H1 (cell line): ENCODE results near the gene ADAMTS6. TPM values are rescaled to one million over a fixed set of nuclear protein-coding genes. Genes with fewer than 3 reads are reported as not detected.

Source experiments
- CTCF ChIA-PET: fragments of 300-600 bp; sonication (Branson Sonifier 250); formaldehyde crosslinking; loops from one replicate; lab custom pipeline; 2021; ENCODE audit not compliant: partially characterized antibody; lab: Charles Lee
- POLR2A ChIA-PET: fragments of 300-600 bp; sonication (Branson Sonifier 250); formaldehyde crosslinking; loops from one replicate; lab custom pipeline; 2021; ENCODE audit warnings: inconsistent platforms; ENCODE audit not compliant: partially characterized antibody; lab: Charles Lee
- DNase-seq, 2 experiments: peaks; one replicate each; pipeline versions ENCODE4 v3.0.0 to v3.0.0-alpha.2; 2010 to 2022; ENCODE audit warnings: low spot score in 2 of 2, low read depth in 1 of 2, mixed read lengths in 1 of 2
- FAIRE-seq: peaks from 2 replicates; lab custom pipeline; 2011; peaks lifted over from hg19 to GRCh38; lab: Jason Lieb, UNC
- H2AFZ ChIP-seq: 2 replicates; pipeline ENCODE4 v1.8.1; 2012; ENCODE audit warnings: low read length, inconsistent platforms
- H2AK5ac ChIP-seq: 2 replicates; pipeline ENCODE4 v1.6.1; 2013; ENCODE audit warnings: low read depth, low read length
- H2BK120ac ChIP-seq: replicated peaks from 2 replicates; pipeline ENCODE3; 2013; ENCODE audit warnings: low read depth, low read length, inconsistent platforms
- H2BK12ac ChIP-seq: 2 replicates; pipeline ENCODE4 v1.6.1; 2013; ENCODE audit warnings: low read depth, low read length
- H2BK15ac ChIP-seq: 2 replicates; pipeline ENCODE4 v1.6.1; 2013; ENCODE audit warnings: low read length
- H2BK20ac ChIP-seq: 2 replicates; pipeline ENCODE4 v1.6.1; 2013; ENCODE audit warnings: low read length
- H2BK5ac ChIP-seq: 2 replicates; pipeline ENCODE4 v1.6.1; 2013; ENCODE audit warnings: low read depth, low read length
- H3K14ac ChIP-seq: 2 replicates; pipeline ENCODE4 v1.6.1; 2013; ENCODE audit warnings: inconsistent platforms; ENCODE audit not compliant: insufficient read length
- H3K18ac ChIP-seq: 2 replicates; pipeline ENCODE4 v1.6.1; 2013; ENCODE audit warnings: low read length; ENCODE audit errors: extremely low read depth
- H3K23ac ChIP-seq: 2 replicates; pipeline ENCODE4 v1.6.1; 2013; ENCODE audit warnings: inconsistent platforms; ENCODE audit not compliant: insufficient read length
- H3K23me2 ChIP-seq: 2 replicates; pipeline ENCODE4 v1.6.1; 2013; ENCODE audit warnings: low read depth, low read length
- H3K27ac ChIP-seq: 2 replicates; pipeline ENCODE4 v1.6.1; 2011; ENCODE audit warnings: low read depth, low read length, inconsistent platforms
- H3K27me3 ChIP-seq, 4 experiments: replicated peaks in 1 of 4; 1 replicate in 1 of 4; 2 replicates in 3 of 4; pipeline versions ENCODE4 v1.6.1 to v1.8.1; 2011 to 2013; ENCODE audit warnings: low read length in 3 of 4, mild to moderate bottlenecking in 3 of 4, inconsistent platforms in 2 of 4, mixed read lengths in 2 of 4, moderate library complexity in 1 of 4; ENCODE audit not compliant: control insufficient read depth in 3 of 4, insufficient read depth in 3 of 4; ENCODE audit errors: extremely low read depth in 1 of 4
- H3K36me3 ChIP-seq, 4 experiments: 2 replicates each; pipeline versions ENCODE4 v1.6.1 to v1.8.1; 2011 to 2013; ENCODE audit warnings: mild to moderate bottlenecking in 4 of 4, low read length in 3 of 4, moderate library complexity in 2 of 4, control low read depth in 1 of 4, inconsistent platforms in 1 of 4; ENCODE audit not compliant: insufficient read depth in 4 of 4, control insufficient read depth in 2 of 4
- H3K4ac ChIP-seq: replicated peaks from 2 replicates; pipeline ENCODE3; 2013; ENCODE audit warnings: low read length, low read depth, mixed read lengths, inconsistent platforms; ENCODE audit not compliant: insufficient read length
- H3K4me1 ChIP-seq, 4 experiments: replicated peaks in 1 of 4; 1 replicate in 1 of 4; 2 replicates in 3 of 4; pipeline versions ENCODE4 v1.6.1 to v1.8.1; 2011 to 2013; ENCODE audit warnings: low read length in 3 of 4, inconsistent platforms in 2 of 4, mixed read lengths in 1 of 4; ENCODE audit not compliant: insufficient read depth in 4 of 4, control insufficient read depth in 3 of 4
- H3K4me2 ChIP-seq, 2 experiments: 2 replicates each; pipeline versions ENCODE4 v1.6.1 to v1.8.1; 2011 to 2013; ENCODE audit warnings: low read depth in 2 of 2, low read length in 2 of 2, control low read depth in 1 of 2, inconsistent platforms in 1 of 2, mild to moderate bottlenecking in 1 of 2; ENCODE audit not compliant: insufficient read depth in 1 of 2
- H3K4me3 ChIP-seq, 4 experiments: fragments of 200-600, 300-600 bp in 1 of 4; sonication (generic), shearing (Covaris generic), sonication (Bioruptor Twin) in 1 of 4; 2 replicates each; pipeline versions ENCODE4 v1.5.1 to v1.8.1; 2011 to 2016; ENCODE audit warnings: low read length in 4 of 4, low read depth in 3 of 4, control low read depth in 2 of 4, inconsistent platforms in 2 of 4, mild to moderate bottlenecking in 2 of 4, mixed read lengths in 1 of 4, moderate library complexity in 1 of 4; ENCODE audit not compliant: insufficient read depth in 2 of 4; ENCODE audit errors: extremely low read depth in 1 of 4
- H3K56ac ChIP-seq: replicated peaks from 2 replicates; pipeline ENCODE3; 2013; ENCODE audit warnings: low read depth, mild to moderate bottlenecking, mixed read lengths, low read length, inconsistent platforms; ENCODE audit not compliant: insufficient read length
- H3K79me1 ChIP-seq: 2 replicates; pipeline ENCODE4 v1.6.1; 2013; ENCODE audit warnings: low read depth, low read length, control low read depth
- H3K79me2 ChIP-seq, 2 experiments: 2 replicates each; pipeline versions ENCODE4 v1.6.1 to v1.8.1; 2012 to 2013; ENCODE audit warnings: low read length in 2 of 2, mild to moderate bottlenecking in 2 of 2, inconsistent platforms in 1 of 2; ENCODE audit not compliant: insufficient read depth in 2 of 2, control insufficient read depth in 1 of 2
- H3K9ac ChIP-seq, 4 experiments: replicated peaks in 1 of 4; 1 replicate in 1 of 4; 2 replicates in 3 of 4; pipeline versions ENCODE4 v1.6.1 to v1.8.1; 2011 to 2013; ENCODE audit warnings: low read depth in 3 of 4, low read length in 3 of 4, control low read depth in 2 of 4, mild to moderate bottlenecking in 2 of 4, moderate library complexity in 2 of 4, inconsistent platforms in 1 of 4; ENCODE audit errors: extremely low read depth in 1 of 4
- H3K9me3 ChIP-seq, 2 experiments: 2 replicates each; pipeline versions ENCODE4 v1.6.1 to v1.8.1; 2012 to 2013; ENCODE audit warnings: mild to moderate bottlenecking in 2 of 2, moderate library complexity in 2 of 2, control low read depth in 1 of 2, inconsistent platforms in 1 of 2, low read depth in 1 of 2, low read length in 1 of 2, mixed read lengths in 1 of 2; ENCODE audit not compliant: insufficient read depth in 2 of 2
- H4K20me1 ChIP-seq, 2 experiments: replicated peaks in 1 of 2; 2 replicates each; pipeline versions ENCODE3 to v1.8.1; 2011 to 2013; ENCODE audit warnings: inconsistent platforms in 2 of 2, low read length in 2 of 2, mild to moderate bottlenecking in 1 of 2; ENCODE audit not compliant: insufficient read depth in 2 of 2, control insufficient read depth in 1 of 2
- H4K5ac ChIP-seq: 2 replicates; pipeline ENCODE4 v1.6.1; 2013; ENCODE audit warnings: low read length, low read depth, mixed read lengths, inconsistent platforms; ENCODE audit not compliant: insufficient read length
- H4K8ac ChIP-seq: 2 replicates; pipeline ENCODE4 v1.8.0; 2013; ENCODE audit warnings: mild to moderate bottlenecking, moderate library complexity, low read length, inconsistent platforms; ENCODE audit not compliant: insufficient read depth; ENCODE audit errors: extremely low read depth
- H4K91ac ChIP-seq: replicated peaks from 2 replicates; pipeline ENCODE3; 2013; ENCODE audit warnings: low read length, mixed read lengths, inconsistent platforms; ENCODE audit not compliant: insufficient read length
- BACH1 ChIP-seq: IDR thresholded peaks from 2 replicates; pipeline ENCODE4 v1.6.1; 2012; ENCODE audit warnings: low read length, improper control_type of control experiment
- NANOG ChIP-seq: IDR thresholded peaks from 2 replicates; pipeline ENCODE4 v1.6.1; 2011; ENCODE audit warnings: low read length, low read depth, mild to moderate bottlenecking, inconsistent platforms; ENCODE audit not compliant: insufficient read depth, poor library complexity, severe bottlenecking
- RBBP5 ChIP-seq: IDR thresholded peaks from 2 replicates; pipeline ENCODE4 v1.7.1; 2012; ENCODE audit warnings: low read depth, mild to moderate bottlenecking, inconsistent platforms, low read length, moderate library complexity, borderline replicate concordance
- SIRT6 ChIP-seq: IDR thresholded peaks from one replicate; pipeline ENCODE4 v1.7.1; 2012; ENCODE audit warnings: low read length, inconsistent platforms
- SRF ChIP-seq: IDR thresholded peaks from 2 replicates; pipeline ENCODE4 v1.6.1; 2011; ENCODE audit warnings: mild to moderate bottlenecking, low read depth, low read length, moderate library complexity
- TCF12 ChIP-seq: IDR thresholded peaks from 2 replicates; pipeline ENCODE4 v1.6.1; 2011; ENCODE audit warnings: low read depth, mild to moderate bottlenecking, low read length
- ZNF274 ChIP-seq: IDR thresholded peaks from 2 replicates; pipeline ENCODE4 v1.7.0; 2012; ENCODE audit warnings: low read length, borderline replicate concordance; ENCODE audit errors: extremely low read depth
- WGBS, 2 experiments: shearing (Covaris generic) in 1 of 2; methylation state at CpG; one replicate each; pipeline versions ENCODE4 v1.1.6 to v1.1.7; 2013 to 2015; ENCODE audit warnings: low lambda C conversion rate in 2 of 2, mixed read lengths in 2 of 2, inconsistent platforms in 1 of 2, low coverage in 1 of 2, missing lambda C conversion rate in 1 of 2; ENCODE audit not compliant: insufficient replicate concordance in 2 of 2, insufficient coverage in 1 of 2, insufficient read length in 1 of 2; ENCODE audit errors: extremely low coverage in 1 of 2, missing lambda C conversion rate in 1 of 2; 5-methylcytosine and 5-hydroxymethylcytosine counted together
- polyA plus RNA-seq, 7 experiments: library from polyadenylated mRNA; depleted of rRNA in 3 of 7; stranded (reverse) in 5 of 7; unstranded in 2 of 7; fragments of >200 nt in 5 of 7; fragments of 200-250 nt in 2 of 7; gene quantifications; 1 replicate in 5 of 7; 2 replicates in 1 of 7; 4 replicates in 1 of 7; pipeline versions ENCODE4 v1.2.1 to v1.2.3, GENCODE V29; 2011 to 2013; ENCODE audit warnings: missing spikeins in 2 of 7, mixed read lengths in 2 of 7
- total RNA-seq: library from RNA; stranded (reverse); fragmentation: NEBNext Ultra II Directional; extraction: Animal tissue kit (Norgen Biotek cat#: 25700); gene quantifications from 2 replicates; pipeline ENCODE4 v1.2.1, GENCODE V29; 2021
- TF ChIP-seq, protein P1 (sequence below): IDR thresholded peaks from 2 replicates; pipeline ENCODE4 v1.6.1; 2012; ENCODE audit warnings: inconsistent platforms
- TF ChIP-seq, protein P2 (sequence below): IDR thresholded peaks from 2 replicates; pipeline ENCODE4 v1.6.1; 2012; ENCODE audit warnings: inconsistent platforms
- TF ChIP-seq, protein P3 (sequence below): IDR thresholded peaks from 2 replicates; pipeline ENCODE4 v1.6.1; 2012; ENCODE audit warnings: low read length, inconsistent platforms

The ADAMTS6 gene
- total and polyA plus RNA-seq, 2 of the 8 experiments (the other 6 are each of a cell fraction or from before 2014, with no cell fraction given): 0.74 to 2.4 TPM

DNA sequence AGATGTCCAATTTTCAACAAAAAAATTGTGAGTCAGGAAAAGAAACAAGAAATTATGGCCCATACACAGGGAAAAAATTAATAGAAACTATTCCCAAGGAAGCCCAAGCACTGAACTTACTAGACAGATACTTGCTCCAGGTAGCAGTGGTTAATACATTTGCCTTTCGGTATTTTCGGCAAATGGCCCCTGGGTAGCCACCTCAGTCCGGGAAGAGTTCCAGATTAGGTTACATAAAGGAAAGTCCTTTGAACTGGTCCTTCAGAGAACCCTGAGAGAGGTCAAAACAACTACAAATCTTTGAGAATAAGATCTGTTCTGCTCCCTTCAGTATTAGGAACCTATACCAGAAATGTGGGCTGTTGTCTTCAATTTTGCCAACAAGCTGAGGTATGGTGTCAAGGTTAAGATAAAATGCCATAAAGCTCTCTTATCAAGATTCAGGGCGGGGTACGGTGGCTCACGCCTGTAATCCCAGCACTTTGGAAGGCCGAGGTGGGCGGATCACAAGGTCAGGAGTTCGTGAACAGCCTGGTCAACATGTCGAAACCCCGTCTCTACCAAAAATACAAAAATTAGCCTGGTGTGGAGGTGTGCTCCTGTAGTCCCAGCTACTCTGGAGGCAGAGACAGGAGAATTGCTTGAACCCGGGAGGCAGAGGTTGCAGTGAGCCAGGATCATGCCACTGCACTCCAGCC lies 369.6 kb downstream of the ADAMTS6 start:
- no peak overlapping the region for H2BK20ac ChIP-seq
- H3K4ac ChIP-seq: no peak overlapping the region
- H3K4me1 ChIP-seq: no peaks in the 10 kb centered on the region
- H3K56ac ChIP-seq: no peak overlapping the region
- H3K27me3 ChIP-seq: no peaks in the 10 kb centered on the region
- no peak overlapping the region for H3K14ac ChIP-seq
- no peak overlapping the region for H2AK5ac ChIP-seq
- FAIRE-seq: no peak
- no peak overlapping the region for H3K4me2 ChIP-seq
- CTCF ChIA-PET: interaction anchor here (0.6 to 0.8 kb wide), 2 partner anchors 93 to 226 kb away, joined by 3 read pairs; no protein-coding TSS in a partner anchor
- H4K20me1 ChIP-seq: no peaks in the 10 kb centered on the region
- no peak overlapping the region for H2BK120ac ChIP-seq
- no peak overlapping the region for H3K9ac ChIP-seq
- no peaks in the 10 kb centered on the region for H3K23me2 ChIP-seq
- no peak overlapping the region for H2BK5ac ChIP-seq
- H2AFZ ChIP-seq: no peak overlapping the region
- H3K9me3 ChIP-seq: peaks cover 0 to 2% of the 10 kb centered on the region in 2 experiments; a peak in 3 of 4 replicates
- no peak overlapping the region for H4K8ac ChIP-seq
- H3K79me1 ChIP-seq: no peaks in the 10 kb centered on the region
- no peak for DNase-seq
- H3K18ac ChIP-seq: no peak overlapping the region
- no peak overlapping the region for H2BK12ac ChIP-seq
- H2BK15ac ChIP-seq: no peak overlapping the region
- H4K91ac ChIP-seq: no peak overlapping the region
- H3K79me2 ChIP-seq: no peaks in the 10 kb centered on the region
- H3K4me3 ChIP-seq: no peak overlapping the region
- H3K27ac ChIP-seq: no peak overlapping the region
- POLR2A ChIA-PET: interaction anchor here (0.7 kb wide), 1 partner anchor 9 kb away, joined by 5 read pairs; no protein-coding TSS in a partner anchor
- H3K23ac ChIP-seq: no peak overlapping the region
- no peaks in the 10 kb centered on the region for H3K36me3 ChIP-seq
- WGBS, 2 experiments: 86% methylated on average over 12 of the region's 12 CpGs; no CpG with 5 or more reads in 1 of the 2 experiments
- H4K5ac ChIP-seq: no peak overlapping the region
- TF ChIP-seq NANOG (no peak), TCF12 (no peak), BACH1 (no peak), SRF (no peak), SIRT6 (no peak), RBBP5 (no peak), ZNF274 (no peak)
- TF ChIP-seq, protein P1, sequence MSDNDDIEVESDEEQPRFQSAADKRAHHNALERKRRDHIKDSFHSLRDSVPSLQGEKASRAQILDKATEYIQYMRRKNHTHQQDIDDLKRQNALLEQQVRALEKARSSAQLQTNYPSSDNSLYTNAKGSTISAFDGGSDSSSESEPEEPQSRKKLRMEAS: no peak
- TF ChIP-seq, protein P2, sequence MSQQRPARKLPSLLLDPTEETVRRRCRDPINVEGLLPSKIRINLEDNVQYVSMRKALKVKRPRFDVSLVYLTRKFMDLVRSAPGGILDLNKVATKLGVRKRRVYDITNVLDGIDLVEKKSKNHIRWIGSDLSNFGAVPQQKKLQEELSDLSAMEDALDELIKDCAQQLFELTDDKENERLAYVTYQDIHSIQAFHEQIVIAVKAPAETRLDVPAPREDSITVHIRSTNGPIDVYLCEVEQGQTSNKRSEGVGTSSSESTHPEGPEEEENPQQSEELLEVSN: no peak
- TF ChIP-seq, protein P3, sequence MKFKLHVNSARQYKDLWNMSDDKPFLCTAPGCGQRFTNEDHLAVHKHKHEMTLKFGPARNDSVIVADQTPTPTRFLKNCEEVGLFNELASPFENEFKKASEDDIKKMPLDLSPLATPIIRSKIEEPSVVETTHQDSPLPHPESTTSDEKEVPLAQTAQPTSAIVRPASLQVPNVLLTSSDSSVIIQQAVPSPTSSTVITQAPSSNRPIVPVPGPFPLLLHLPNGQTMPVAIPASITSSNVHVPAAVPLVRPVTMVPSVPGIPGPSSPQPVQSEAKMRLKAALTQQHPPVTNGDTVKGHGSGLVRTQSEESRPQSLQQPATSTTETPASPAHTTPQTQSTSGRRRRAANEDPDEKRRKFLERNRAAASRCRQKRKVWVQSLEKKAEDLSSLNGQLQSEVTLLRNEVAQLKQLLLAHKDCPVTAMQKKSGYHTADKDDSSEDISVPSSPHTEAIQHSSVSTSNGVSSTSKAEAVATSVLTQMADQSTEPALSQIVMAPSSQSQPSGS: no peak
